ENCODE data around the gene CPLANE2.

The CPLANE2 gene

DNA sequence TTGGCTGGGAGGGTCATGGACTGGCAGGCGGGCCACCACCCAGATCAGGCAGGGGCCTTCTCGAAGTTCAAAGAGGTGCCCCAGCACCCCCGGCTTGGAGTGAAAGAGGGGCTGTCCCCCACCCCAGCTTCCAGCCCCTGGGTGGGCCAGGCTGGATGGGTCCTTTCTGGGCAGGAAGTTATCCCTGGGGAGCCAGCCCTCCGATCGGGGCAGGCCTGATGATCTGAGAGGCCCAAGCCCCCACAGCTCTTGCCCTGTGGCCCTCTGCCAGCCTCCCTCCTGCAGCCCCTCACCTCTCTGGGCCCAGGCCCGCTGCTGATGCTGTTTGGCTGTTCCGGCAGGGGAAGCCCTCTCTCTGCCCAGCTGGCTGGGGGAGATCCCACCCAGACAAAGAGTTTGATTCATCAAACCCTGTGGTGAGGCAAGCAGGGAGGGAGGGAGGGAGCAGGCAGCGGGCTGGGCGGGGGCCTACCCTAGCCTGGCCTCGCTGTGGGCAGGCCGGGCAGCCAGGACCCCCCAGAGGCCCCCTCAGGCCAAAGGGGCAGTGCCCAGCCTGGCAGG is 27.1 kb downstream of the CPLANE2 start:
- Histone ChIP-seq H3K9ac (ENCODE audit: low read length) (no peak overlapping the region), H3K27ac (ENCODE audit: low read length) (no peak overlapping the region), H2AFZ (ENCODE audit: low read length) (no peak overlapping the region), H3F3A (ENCODE audit: insufficient read depth, low read length) (peaks cover 4% of the 10 kb centered on the region; the same call in 1 of the 2 replicates), H3K4me1 (ENCODE audit: low read length) (no peaks in the 10 kb centered on the region; the same call in 1 of the 2 replicates), H3K4me3 (ENCODE audit: low read length) (no peak overlapping the region), H3K9me2 (replicated peaks; ENCODE audit: insufficient read depth, low read length) (no peaks in the 10 kb centered on the region), H4K20me1 (ENCODE audit: insufficient read depth, low read length) (no peaks in the 10 kb centered on the region), H3K27me3 (replicated peaks; ENCODE audit: insufficient read depth, low read length) (no peaks in the 10 kb centered on the region), H3K4me2 (ENCODE audit: low read depth, low read length) (no peak overlapping the region), H3K9me3 (replicated peaks; ENCODE audit: insufficient read depth, low read length) (no peaks in the 10 kb centered on the region), H3K36me3 (replicated peaks; ENCODE audit: insufficient read depth, low read length) (no peaks in the 10 kb centered on the region), H3K79me2 (ENCODE audit: low read length) (no peaks in the 10 kb centered on the region)
- DNase-seq: no peak
- TF ChIP-seq CTCF (IDR thresholded peaks at IDR 0.05; ENCODE audit: low read length): no peak
- TF ChIP-seq EZH2 (optimal IDR thresholded peaks at IDR 0.05; ENCODE audit: low read depth, low read length): no peak
- TF ChIP-seq EZH2phosphoT487 (IDR thresholded peaks at IDR 0.05; ENCODE audit: low read length): no peak

DNA sequence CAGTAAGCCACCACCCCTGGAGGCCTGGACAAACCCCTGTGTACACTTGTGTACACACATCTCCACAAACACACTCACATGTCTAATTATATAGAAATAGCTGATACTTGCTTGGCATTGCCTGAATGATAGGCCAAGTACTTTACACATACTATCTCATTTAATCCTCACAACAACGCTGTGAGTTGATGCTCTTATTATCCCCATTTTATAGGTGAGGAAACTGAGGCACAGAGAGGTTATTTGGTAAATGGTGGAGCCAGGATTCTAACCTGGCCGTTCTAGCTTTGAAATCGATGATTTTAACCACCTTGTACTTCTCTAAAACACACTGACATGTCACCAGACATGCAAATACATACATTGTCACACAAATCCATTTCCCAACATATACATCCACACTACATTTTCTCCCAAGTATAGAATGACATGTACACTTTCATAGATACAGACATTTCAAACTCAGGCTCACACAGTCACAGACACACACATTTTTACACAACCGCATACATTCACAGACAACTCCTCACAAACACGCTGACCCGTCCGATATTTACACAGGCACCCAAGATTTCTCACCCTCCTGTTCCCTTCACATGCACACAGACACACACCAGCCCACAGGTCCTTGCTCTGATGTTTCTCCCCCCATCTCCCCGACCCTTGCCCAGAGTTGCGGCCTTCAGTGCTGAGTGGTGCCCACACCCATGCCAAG is 27.7 kb downstream of the CPLANE2 start:
- Histone ChIP-seq H4K20me1 (ENCODE audit: insufficient read depth, low read length) (no peaks in the 10 kb centered on the region), H3F3A (ENCODE audit: insufficient read depth, low read length) (peaks cover 4% of the 10 kb centered on the region; the same call in 1 of the 2 replicates)
- TF ChIP-seq CTCF (IDR thresholded peaks at IDR 0.05; ENCODE audit: low read length): no peak
- TF ChIP-seq EZH2 (optimal IDR thresholded peaks at IDR 0.05; ENCODE audit: low read depth, low read length): no peak
- TF ChIP-seq EZH2phosphoT487 (IDR thresholded peaks at IDR 0.05; ENCODE audit: low read length): no peak

GRCh38 chr1:16208270-16208987 is 28.6 kb downstream of the CPLANE2 start:
- Histone ChIP-seq H2AFZ (ENCODE audit: low read length) (no peak overlapping the region), H3K4me2 (ENCODE audit: low read depth, low read length) (no peak overlapping the region), H3K27ac (ENCODE audit: low read length) (no peak overlapping the region), H4K20me1 (ENCODE audit: insufficient read depth, low read length) (no peaks in the 10 kb centered on the region), H3K9ac (ENCODE audit: low read length) (no peak overlapping the region), H3K27me3 (replicated peaks; ENCODE audit: insufficient read depth, low read length) (no peaks in the 10 kb centered on the region), H3K9me3 (replicated peaks; ENCODE audit: insufficient read depth, low read length) (no peaks in the 10 kb centered on the region), H3K9me2 (replicated peaks; ENCODE audit: insufficient read depth, low read length) (no peaks in the 10 kb centered on the region), H3K36me3 (replicated peaks; ENCODE audit: insufficient read depth, low read length) (no peaks in the 10 kb centered on the region), H3F3A (ENCODE audit: insufficient read depth, low read length) (peaks cover 4% of the 10 kb centered on the region; the same call in 1 of the 2 replicates), H3K4me3 (ENCODE audit: low read length) (no peak overlapping the region), H3K4me1 (ENCODE audit: low read length) (no peaks in the 10 kb centered on the region; the same call in 1 of the 2 replicates), H3K79me2 (ENCODE audit: low read length) (no peaks in the 10 kb centered on the region)
- TF ChIP-seq EZH2 (optimal IDR thresholded peaks at IDR 0.05; ENCODE audit: low read depth, low read length) (no peak), EZH2phosphoT487 (IDR thresholded peaks at IDR 0.05; ENCODE audit: low read length) (no peak), CTCF (IDR thresholded peaks at IDR 0.05; ENCODE audit: low read length) (no peak)
- DNase-seq: no peak

More for the DNA sequence above, 27.7 kb downstream of the CPLANE2 start:
- Histone ChIP-seq H3K27ac (ENCODE audit: low read length) (no peak overlapping the region), H3K4me3 (ENCODE audit: low read length) (no peak overlapping the region), H3K79me2 (ENCODE audit: low read length) (no peaks in the 10 kb centered on the region), H2AFZ (ENCODE audit: low read length) (no peak overlapping the region), H3K4me2 (ENCODE audit: low read depth, low read length) (no peak overlapping the region), H3K27me3 (replicated peaks; ENCODE audit: insufficient read depth, low read length) (no peaks in the 10 kb centered on the region), H3K4me1 (ENCODE audit: low read length) (no peaks in the 10 kb centered on the region; the same call in 1 of the 2 replicates), H3K9ac (ENCODE audit: low read length) (no peak overlapping the region), H3K36me3 (replicated peaks; ENCODE audit: insufficient read depth, low read length) (no peaks in the 10 kb centered on the region), H3K9me2 (replicated peaks; ENCODE audit: insufficient read depth, low read length) (no peaks in the 10 kb centered on the region), H3K9me3 (replicated peaks; ENCODE audit: insufficient read depth, low read length) (no peaks in the 10 kb centered on the region)
- DNase-seq: no peak

All from MM.1S (cell line).